Hematopoietic multipotent progenitor cell treated with erythropoietin and hydrocortisone succinate and interleukin-3 and kit ligand, for 17 days (in vitro differentiated cells): ENCODE measurements around the gene HAPLN2.
"Not testable (repeated sequence)": the region's sequence is repeated elsewhere in the genome, so short reads cannot be mapped to it uniquely, and the experiment has no call there.

ENCODE experiments used
- DNase-seq: peaks from one replicate; pipeline ENCODE4 v3.0.0-alpha.2; 2015; ENCODE audit warnings: low spot score

Gene HAPLN2

GRCh38 chr1:156592158-156592909 lies 26.9 kb upstream of the HAPLN2 start:
- DNase-seq, result no peak

- no peak for DNase-seq
Measured at GRCh38 chr1:156592910-156593660, 26.1 kb upstream of the HAPLN2 start.

DNA sequence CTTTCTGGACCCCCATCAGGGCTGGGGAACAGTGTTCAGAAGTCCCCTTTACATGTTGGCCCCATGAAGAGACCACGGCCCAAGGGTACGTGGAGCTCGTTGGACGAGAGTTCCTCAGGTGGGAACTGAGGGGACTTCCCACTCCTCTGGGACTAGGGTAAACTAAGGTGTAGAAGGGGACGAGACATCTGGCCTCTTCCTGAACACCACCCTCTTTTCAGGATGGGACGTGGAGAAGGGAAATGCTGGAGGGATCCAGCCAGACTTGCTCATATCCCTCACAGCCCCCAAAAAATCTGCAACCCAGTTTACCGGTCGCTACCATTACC lies 25.6 kb upstream of the HAPLN2 start:
- DNase-seq, result no peak

GRCh38 chr1:156594190-156594589 lies 25.0 kb upstream of the HAPLN2 start:
- DNase-seq, result no peak

- no peak for DNase-seq
Measured at GRCh38 chr1:156595016-156595415, 24.2 kb upstream of the HAPLN2 start.

DNA sequence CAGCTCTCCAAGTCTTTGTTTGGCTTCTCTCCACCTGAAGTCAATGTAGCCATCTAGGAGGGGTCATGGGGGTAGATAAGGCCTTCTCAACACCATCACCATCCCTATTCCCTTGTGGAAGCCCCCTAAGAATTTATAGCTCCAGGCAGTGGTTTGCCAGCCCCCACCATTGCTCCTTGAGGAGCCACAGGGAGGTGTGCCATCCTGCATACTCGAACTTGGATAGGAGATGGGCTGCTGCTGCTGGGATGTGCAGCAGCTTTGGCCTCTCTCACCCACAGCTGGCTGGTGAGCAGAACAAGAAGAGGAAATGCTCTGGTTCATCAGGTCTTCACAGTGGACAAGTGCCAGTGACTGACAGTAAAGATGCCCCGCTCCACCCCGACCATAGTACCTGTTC lies 22.8 kb upstream of the HAPLN2 start:
- DNase-seq, result no peak

- DNase-seq, result no peak
Measured at GRCh38 chr1:156598125-156598524, 21.1 kb upstream of the HAPLN2 start.

GRCh38 chr1:156598731-156599432 lies 20.3 kb upstream of the HAPLN2 start:
- no peak for DNase-seq

- no peak for DNase-seq
Measured at GRCh38 chr1:156599811-156600210, 19.4 kb upstream of the HAPLN2 start.

DNA sequence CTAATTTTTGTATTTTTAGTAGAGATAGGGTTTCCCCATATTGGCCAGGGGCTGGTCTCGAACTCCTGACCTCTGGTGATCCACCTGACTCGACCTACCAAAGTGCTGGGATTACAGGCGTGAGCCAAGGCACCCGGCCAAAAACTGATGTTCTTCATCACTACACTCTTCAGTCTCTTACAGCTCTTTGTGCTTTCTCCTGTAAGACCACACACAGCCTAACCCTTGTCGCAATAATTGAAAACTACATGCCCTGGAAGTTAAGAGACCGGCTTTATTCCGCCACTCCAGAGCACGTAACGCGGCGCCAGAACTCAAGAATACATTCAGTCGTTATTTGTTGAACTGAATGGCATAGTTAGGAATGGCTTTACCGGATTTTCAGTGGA lies 18.5 kb upstream of the HAPLN2 start:
- DNase-seq, result no peak

DNA sequence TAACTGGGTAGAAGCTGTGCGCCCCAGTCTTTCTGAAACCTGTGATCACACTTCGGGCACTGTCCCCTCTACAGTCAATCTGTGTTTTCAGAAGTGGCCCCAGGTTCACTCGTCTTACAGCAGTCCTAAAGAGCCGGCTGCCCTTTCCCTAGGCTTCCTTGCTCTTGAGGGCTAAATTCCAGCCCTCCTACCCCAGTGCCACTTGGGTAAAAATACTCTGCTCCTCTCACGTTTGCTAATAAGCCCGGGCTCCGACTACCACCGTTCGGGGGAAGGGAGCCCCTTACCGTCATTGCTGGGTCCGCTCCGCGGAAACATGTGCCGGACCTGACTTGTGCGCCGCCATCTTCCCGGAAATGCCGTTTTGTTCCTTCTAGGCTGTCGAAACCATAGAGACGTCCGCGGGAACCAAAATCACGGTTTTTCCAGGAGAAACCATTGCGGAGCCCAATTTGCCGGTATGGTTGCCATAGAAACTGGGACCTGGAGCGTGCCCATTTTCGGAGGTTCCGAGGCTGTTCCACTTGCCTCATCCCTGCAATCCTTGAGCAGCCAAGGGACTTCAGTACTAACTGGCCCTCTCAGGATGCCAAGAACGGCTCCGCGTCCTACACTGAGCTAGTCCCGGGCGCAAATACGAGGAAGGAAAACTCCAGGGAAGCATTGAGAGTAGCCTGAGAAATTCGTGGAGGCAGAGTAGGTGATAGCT lies 17.9 kb upstream of the HAPLN2 start, which contains the start of gene GPATCH4:
GPATCH4 (minus strand) TSS at position 358 of the 709 bp plus-strand sequence.
- DNase-seq, result peak; percentile 68

GRCh38 chr1:156601892-156602291 lies 17.3 kb upstream of the HAPLN2 start:
- no peak for DNase-seq

- no peak for DNase-seq
Measured at GRCh38 chr1:156602557-156602993, 16.6 kb upstream of the HAPLN2 start.

DNA sequence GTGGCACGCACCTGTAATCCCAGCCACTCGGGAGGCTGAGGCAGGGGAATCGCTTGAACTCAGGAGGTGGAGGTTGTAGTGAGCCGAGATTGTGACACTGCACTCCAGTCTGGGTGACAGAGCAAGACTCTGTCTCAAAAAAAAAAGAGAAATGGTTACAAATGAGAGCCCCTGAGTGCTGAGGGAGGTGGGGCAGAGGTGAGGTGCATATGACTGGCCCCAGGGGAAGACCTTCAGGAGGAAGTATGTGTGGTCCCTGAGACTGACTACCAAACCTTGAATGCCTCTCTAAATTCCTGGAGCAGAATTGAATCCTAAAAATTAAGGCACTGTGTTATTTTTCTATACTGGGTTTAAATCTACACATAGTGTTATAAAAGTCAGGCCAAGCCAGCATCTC lies 11.9 kb upstream of the HAPLN2 start:
- DNase-seq, result not testable (repeated sequence)

- peak; percentile 70 for DNase-seq
Measured at GRCh38 chr1:156608036-156608674, 11.1 kb upstream of the HAPLN2 start.

DNA sequence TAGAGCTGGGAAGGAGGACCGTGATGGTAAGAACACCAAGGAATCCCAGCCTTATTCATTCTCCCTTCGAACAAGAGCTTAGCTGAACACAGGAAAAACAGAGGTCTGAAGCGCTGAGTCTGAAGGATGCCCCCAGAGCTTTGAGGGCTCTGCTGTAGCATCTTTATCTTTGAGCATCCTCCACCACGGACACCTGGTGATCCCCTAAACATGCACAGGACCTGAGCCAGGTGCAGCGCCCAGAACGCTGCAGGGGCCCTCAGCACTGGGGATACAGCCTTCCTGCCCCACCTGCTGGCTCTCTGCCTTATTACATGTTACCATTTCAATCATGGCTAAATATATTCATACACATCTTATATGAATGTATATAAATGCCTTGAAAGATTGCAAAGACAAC lies 10.2 kb upstream of the HAPLN2 start:
- peak; percentile 37 for DNase-seq

DNA sequence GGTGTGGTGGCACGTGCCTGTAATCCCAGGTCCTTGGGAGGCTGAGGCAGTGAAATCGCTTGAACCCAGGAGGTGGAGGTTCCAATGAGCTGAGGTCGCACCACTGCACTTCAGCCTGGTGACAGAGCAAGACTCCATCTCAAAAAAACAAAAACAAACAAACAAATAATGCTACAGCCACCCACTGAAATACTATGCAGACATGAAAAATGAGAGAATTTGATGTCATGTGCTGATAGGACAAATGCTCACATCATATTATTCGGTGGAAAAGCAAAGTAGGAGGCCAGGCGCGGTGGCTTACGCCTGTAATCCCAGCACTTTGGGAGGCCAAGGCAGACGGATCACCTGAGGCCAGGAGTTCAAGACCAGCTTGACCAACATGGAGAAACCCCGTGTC lies 9.1 kb upstream of the HAPLN2 start:
- not testable (repeated sequence) for DNase-seq

GRCh38 chr1:156612666-156613065 lies 6.5 kb upstream of the HAPLN2 start:
- DNase-seq, result no peak

DNA sequence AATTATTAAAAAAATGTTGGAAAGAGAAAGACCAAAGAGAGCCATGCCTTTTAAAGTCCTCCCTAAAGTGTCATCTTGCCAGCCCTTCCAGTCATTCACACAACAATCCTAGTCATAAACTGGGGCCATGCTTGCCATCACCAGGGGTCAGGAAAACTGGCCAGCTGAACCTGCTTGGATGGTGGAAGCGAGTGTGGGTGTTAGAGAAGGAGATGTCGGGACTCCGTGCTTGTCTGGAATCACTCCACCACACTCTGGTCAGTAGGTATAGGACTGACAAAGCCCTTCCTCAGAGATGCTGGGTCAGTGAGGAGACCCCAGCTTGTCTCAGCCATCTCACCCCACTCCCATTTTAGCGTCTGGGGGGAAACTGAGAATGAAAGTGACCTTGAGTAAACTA lies 3.3 kb upstream of the HAPLN2 start:
- DNase-seq, result no peak

GRCh38 chr1:156616463-156616862 lies 2.8 kb upstream of the HAPLN2 start:
- DNase-seq, result peak; percentile 15

DNA sequence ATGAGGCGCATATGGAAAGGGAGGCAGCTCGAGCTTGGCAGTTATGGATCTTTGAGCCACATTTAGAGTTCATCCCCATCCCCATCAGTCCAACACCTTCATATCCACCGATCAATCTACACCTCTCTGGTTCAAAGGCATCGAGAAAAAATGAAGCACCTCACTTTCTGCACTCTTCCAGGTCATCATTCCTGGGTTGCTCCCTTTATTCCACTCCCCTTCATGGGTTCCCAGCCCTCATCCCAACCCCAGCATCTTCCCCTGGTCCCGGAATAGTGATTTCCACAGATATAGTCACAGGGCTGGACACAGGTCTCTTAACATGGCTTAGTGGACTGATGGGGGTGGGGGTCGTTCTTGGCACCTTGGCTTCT lies 354 bp downstream of the HAPLN2 start:
- DNase-seq, result no peak
